NCI-H1092 (cell line): Measurements from ENCODE around the gene PDIA4.
"Not testable (repeated sequence)": the region's sequence is repeated elsewhere in the genome, so short reads cannot be mapped to it uniquely, and the experiment has no call there.

ENCODE experiments used
- DNase-seq: peaks from one replicate; lab custom pipeline; 2025; lab: John Stamatoyannopoulos, UW

PDIA4 gene, protein sequence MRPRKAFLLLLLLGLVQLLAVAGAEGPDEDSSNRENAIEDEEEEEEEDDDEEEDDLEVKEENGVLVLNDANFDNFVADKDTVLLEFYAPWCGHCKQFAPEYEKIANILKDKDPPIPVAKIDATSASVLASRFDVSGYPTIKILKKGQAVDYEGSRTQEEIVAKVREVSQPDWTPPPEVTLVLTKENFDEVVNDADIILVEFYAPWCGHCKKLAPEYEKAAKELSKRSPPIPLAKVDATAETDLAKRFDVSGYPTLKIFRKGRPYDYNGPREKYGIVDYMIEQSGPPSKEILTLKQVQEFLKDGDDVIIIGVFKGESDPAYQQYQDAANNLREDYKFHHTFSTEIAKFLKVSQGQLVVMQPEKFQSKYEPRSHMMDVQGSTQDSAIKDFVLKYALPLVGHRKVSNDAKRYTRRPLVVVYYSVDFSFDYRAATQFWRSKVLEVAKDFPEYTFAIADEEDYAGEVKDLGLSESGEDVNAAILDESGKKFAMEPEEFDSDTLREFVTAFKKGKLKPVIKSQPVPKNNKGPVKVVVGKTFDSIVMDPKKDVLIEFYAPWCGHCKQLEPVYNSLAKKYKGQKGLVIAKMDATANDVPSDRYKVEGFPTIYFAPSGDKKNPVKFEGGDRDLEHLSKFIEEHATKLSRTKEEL

GRCh38 chr7:149028346-149029109, at the start of gene PDIA4:
Gene PDIA4, minus strand, starts transcription at chr7:149028505. Its CDS starts 97 bp downstream, at chr7:149028408.
- DNase-seq, result peak; percentile 100

GRCh38 chr7:149077594-149077993, 49.3 kb upstream of the PDIA4 start:
- DNase-seq, result no peak

- DNase-seq, result no peak
Measured at GRCh38 chr7:149075286-149075685, 47.0 kb upstream of the PDIA4 start.

DNA sequence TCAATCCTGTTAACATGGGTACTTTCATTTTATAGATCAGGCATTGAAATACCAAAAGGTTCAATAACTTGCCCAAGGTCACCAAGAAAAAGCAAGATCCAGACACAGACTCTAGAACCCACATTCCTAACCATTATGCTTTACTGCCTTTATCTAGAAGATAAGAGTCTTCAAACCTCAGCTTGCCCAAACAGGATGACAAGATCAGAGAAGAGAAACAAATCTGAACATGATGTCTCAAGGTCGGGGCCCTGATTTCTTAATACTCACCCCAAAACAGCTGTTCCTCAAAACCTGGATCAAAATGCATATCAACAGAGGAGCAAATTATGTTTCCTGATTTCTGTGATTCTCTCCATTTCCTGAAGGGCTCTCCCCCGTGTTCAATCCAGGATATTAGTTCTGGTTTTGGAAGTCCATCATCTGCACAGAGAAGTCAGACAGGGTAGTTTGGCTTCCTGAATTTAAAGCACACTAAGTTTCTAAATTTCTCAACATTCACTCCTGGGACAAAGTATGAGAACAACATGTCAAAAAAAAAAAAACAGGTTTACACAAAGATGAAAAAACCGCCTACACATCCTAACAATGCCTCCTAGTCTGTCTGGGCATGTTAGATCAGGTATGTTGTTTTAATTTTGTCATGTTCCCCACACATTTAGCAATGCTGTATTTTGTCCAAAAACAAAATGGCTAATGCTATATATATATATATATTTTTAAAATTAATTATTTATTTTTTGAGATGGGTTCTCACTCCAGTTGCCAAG, 46.0 kb upstream of the PDIA4 start:
- DNase-seq, result no peak

- no peak for DNase-seq
Measured at GRCh38 chr7:149072438-149072775, 44.1 kb upstream of the PDIA4 start.

- no peak for DNase-seq
Measured at GRCh38 chr7:149071641-149072437, 43.5 kb upstream of the PDIA4 start.

GRCh38 chr7:149071182-149071635, 42.9 kb upstream of the PDIA4 start:
- no peak for DNase-seq

- DNase-seq, result no peak
Measured at GRCh38 chr7:149070372-149071125, 42.2 kb upstream of the PDIA4 start.

- no peak for DNase-seq
Measured at GRCh38 chr7:149067869-149068268, 39.6 kb upstream of the PDIA4 start.

DNA sequence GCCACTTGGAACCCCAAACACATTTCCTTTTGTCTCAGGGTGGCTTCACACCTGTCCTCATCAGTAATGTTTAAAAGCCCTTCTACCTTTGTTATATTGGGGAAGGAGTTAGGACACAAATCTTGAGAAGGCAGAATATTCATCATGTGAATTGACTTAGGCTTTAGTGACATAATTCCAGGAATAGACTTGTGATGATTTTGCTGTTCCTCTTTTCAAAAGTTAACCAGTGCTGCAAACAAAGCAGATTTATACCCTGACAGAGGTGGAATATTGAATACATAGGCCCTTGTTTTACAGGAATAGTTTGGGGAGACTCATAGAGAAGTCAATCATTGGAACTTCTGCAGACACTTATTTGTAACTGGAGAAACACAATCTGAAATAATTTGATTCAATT, 35.2 kb upstream of the PDIA4 start:
- DNase-seq, result no peak

- DNase-seq, result not testable (repeated sequence)
Measured at GRCh38 chr7:149062217-149062899, 34.1 kb upstream of the PDIA4 start.

DNA sequence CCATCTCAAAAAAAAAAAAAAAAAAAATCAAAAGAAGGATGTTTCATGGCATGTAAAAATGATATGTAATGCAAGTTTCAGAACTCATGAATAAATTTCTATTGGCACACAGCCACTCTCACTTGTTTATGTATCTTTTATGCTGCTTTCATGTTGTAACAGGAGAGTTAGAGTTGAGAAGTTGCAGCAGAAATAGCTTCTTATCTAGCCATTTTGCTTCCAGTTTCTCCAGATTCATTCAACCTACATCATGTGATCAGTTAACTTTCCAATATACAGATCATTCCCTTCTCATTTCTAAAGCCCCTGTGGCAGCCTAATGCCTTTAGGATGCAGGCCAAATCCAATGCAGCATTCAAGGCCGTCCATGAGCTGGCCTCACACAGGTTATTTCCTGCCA, 31.9 kb upstream of the PDIA4 start:
- no peak for DNase-seq

- no peak for DNase-seq
Measured at GRCh38 chr7:149053885-149054284, 25.6 kb upstream of the PDIA4 start.

GRCh38 chr7:149053384-149053783, 25.1 kb upstream of the PDIA4 start:
- no peak for DNase-seq

DNA sequence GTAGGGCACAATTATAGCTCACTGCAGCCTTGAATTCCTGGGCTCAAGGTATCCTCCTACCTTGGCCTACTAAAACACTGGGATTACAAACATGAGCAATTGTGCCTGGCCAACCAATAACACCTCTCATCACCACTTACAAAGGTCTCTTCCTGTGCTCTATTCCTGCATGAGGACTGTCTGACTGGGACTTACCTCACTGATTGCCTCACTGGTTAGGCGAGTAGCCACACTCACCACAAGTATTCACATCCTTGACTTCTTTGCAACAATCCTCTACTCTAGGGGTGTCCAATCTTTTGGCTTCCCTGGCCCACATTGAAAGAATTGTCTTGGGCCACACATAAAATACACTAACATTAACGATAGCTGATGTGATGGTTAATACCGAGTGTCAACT, 22.6 kb upstream of the PDIA4 start:
- no peak for DNase-seq

DNA sequence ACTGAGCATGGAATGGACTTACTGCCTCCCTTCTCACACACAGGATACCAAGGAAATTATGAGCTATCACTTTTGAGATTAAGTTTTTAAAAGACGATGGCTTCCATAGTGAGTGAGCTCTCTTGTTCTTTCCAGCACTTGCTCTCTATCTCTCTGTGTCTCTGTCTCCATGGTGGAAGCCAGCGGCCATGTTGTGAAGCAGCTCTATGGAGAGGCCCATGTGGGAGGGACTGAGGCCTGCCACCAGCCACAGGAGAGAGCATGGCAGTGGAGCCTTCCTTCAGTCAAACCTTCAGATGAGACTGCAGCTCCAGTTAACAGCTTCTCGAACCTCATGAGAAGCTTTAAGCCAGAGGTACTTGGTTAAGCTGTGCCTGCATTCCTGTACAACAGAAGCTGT, 20.5 kb upstream of the PDIA4 start:
- no peak for DNase-seq

- DNase-seq, result no peak
Measured at GRCh38 chr7:149046416-149046815, 18.1 kb upstream of the PDIA4 start.

GRCh38 chr7:149043936-149044335, 15.6 kb upstream of the PDIA4 start:
- no peak for DNase-seq

- no peak for DNase-seq
Measured at GRCh38 chr7:149041350-149041749, 13.0 kb upstream of the PDIA4 start.

DNA sequence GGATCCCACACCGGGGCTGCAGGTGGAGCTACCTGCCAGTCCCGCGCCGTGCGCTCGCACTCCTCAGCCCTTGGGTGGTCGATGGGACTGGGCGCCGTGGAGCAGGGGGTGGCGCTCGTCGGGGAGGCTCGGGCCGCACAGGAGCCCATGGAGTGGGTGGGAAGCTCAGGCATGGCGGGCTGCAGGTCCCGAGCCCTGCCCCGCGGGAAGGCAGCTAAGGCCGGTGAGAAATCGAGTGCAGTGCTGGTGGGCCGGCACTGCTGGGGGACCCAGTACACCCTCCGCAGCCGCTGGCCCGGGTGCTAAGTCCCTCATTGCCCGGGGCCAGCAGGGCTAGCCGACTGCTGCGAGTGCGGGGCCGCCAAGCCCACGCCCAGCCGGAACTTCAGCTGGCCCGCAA, 10.3 kb upstream of the PDIA4 start:
- not testable (repeated sequence) for DNase-seq
